CD8-positive, alpha-beta memory T cell (primary cell): Measurements from ENCODE around the gene DSC3. TPM values are rescaled to one million over a fixed set of nuclear protein-coding genes. Genes with fewer than 3 reads are reported as not detected.
"Not testable (repeated sequence)": the region's sequence is repeated elsewhere in the genome, so short reads cannot be mapped to it uniquely, and the experiment has no call there.

Experiments
- CTCF ChIA-PET: fragments of 350-600 bp; sonication (Branson Sonifier 250); formaldehyde crosslinking; loops from one replicate; lab custom pipeline; 2021; ENCODE audit warnings: antibody characterized with exemption; lab: Charles Lee
- POLR2A ChIA-PET: fragments of 350-600 bp; sonication (Branson Sonifier 250); formaldehyde crosslinking; loops from one replicate; lab custom pipeline; 2021; ENCODE audit warnings: antibody characterized with exemption; lab: Charles Lee
- DNase-seq, 5 donors: peaks; one replicate each; pipeline versions ENCODE4 v3.0.0 to v3.0.0-alpha.2; 2020 to 2022; ENCODE audit warnings: mixed read lengths in 1 of 5
- H3K27ac ChIP-seq: one replicate; pipeline ENCODE4 v1.7.0; 2013; ENCODE audit warnings: low read depth, mild to moderate bottlenecking, low read length, moderate library complexity
- H3K27me3 ChIP-seq: 2 replicates; pipeline ENCODE4 v1.7.0; 2013; ENCODE audit warnings: low read length, mild to moderate bottlenecking; ENCODE audit not compliant: insufficient read depth, poor library complexity, severe bottlenecking
- H3K36me3 ChIP-seq: 2 replicates; pipeline ENCODE4 v1.7.0; 2013; ENCODE audit warnings: mild to moderate bottlenecking, low read length, moderate library complexity; ENCODE audit not compliant: insufficient read depth
- H3K4me1 ChIP-seq: 2 replicates; pipeline ENCODE4 v1.7.0; 2013; ENCODE audit warnings: mild to moderate bottlenecking, low read length, moderate library complexity; ENCODE audit not compliant: insufficient read depth
- H3K4me3 ChIP-seq: 2 replicates; pipeline ENCODE4 v1.7.0; 2013; ENCODE audit warnings: mild to moderate bottlenecking, low read length
- H3K9me3 ChIP-seq: 2 replicates; pipeline ENCODE4 v1.7.0; 2013; ENCODE audit warnings: mild to moderate bottlenecking, low read length
- H3K27ac Mint-ChIP-seq, 8 donors: one replicate each; pipeline ENCODE4 v1.8.0; 2020 to 2021; ENCODE audit warnings: mixed read lengths in 8 of 8, mild to moderate bottlenecking in 6 of 8, inconsistent platforms in 3 of 8, moderate library complexity in 3 of 8
- H3K27me3 Mint-ChIP-seq, 2 donors: one replicate each; pipeline ENCODE4 v1.8.0; 2020 to 2021; ENCODE audit warnings: mixed read lengths in 2 of 2, mild to moderate bottlenecking in 1 of 2, moderate library complexity in 1 of 2
- H3K36me3 Mint-ChIP-seq, 3 donors: one replicate each; pipeline ENCODE4 v1.8.0; 2020 to 2021; ENCODE audit warnings: mixed read lengths in 3 of 3, inconsistent platforms in 1 of 3, mild to moderate bottlenecking in 1 of 3
- H3K4me1 Mint-ChIP-seq, 3 donors: one replicate each; pipeline ENCODE4 v1.8.0; 2020 to 2021; ENCODE audit warnings: mixed read lengths in 3 of 3, inconsistent platforms in 1 of 3, mild to moderate bottlenecking in 1 of 3
- H3K4me3 Mint-ChIP-seq, 7 donors: one replicate each; pipeline ENCODE4 v1.8.0; 2020 to 2021; ENCODE audit warnings: mixed read lengths in 7 of 7, mild to moderate bottlenecking in 6 of 7, moderate library complexity in 4 of 7, inconsistent platforms in 2 of 7
- H3K9me3 Mint-ChIP-seq, 5 donors: one replicate each; pipeline ENCODE4 v1.8.0; 2020 to 2022; ENCODE audit warnings: mixed read lengths in 5 of 5, mild to moderate bottlenecking in 3 of 5, moderate library complexity in 2 of 5, inconsistent platforms in 1 of 5
- polyA plus RNA-seq: library from polyadenylated mRNA; unstranded; fragments of 300-500 nt; fragmentation: Illumina TruSeq; gene quantifications from one replicate; pipeline ENCODE4 v1.2.3, GENCODE V29; 2021
- total RNA-seq, 2 experiments: library from RNA; stranded (reverse); gene quantifications; one replicate each; pipeline ENCODE4 v1.2.3, GENCODE V29; 2021

Gene DSC3
- total and polyA plus RNA-seq, 3 experiments from 2014 or later: not detected

DNA sequence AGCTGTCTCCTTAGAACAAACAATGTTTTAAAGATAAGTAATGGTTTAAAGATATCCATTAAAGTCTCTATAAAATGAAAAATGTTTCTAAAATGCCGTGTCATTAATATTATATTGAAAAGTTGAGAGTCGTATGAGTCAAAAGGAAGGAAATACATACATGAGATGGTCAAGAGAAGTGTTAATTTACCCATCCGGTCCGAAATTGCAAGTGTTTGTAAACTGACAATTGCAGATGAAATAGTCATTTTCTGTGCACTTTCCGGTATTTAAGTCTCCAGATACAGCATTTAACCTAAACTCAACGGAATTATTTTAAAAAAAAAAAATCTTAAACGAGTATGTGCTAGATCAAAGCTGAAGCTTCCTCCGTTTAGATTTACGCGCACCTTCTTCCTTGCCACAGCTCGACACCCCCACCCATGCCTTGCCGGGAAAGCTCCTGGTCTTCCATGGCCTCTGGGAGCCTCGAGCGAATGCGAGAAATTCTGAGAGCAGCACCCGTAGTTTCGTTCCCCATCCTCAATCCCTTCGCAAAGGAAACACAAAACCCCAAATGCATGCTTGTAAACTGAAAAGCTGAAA, 1.8 kb downstream of the DSC3 start:
- Mint-ChIP-seq H3K4me1 (no peaks in the 10 kb centered on the region), H3K36me3 (peaks cover 0 to 1% (median 0%) of the 10 kb centered on the region in 3 donors), H3K4me3 (no peak overlapping the region), H3K27me3 (peaks cover 20 to 22% of the 10 kb centered on the region in 2 donors), H3K27ac (no peak overlapping the region), H3K9me3 (peaks cover 16 to 27% (median 25%) of the 10 kb centered on the region in 5 donors)
- H3K4me3 ChIP-seq: no peak overlapping the region
- no peak overlapping the region for H3K27ac ChIP-seq
- DNase-seq: no peak
- H3K27me3 ChIP-seq: no peaks in the 10 kb centered on the region
- no peaks in the 10 kb centered on the region for H3K9me3 ChIP-seq
- CTCF ChIA-PET: no interaction called here
- H3K36me3 ChIP-seq: no peaks in the 10 kb centered on the region
- POLR2A ChIA-PET: no interaction called here
- no peaks in the 10 kb centered on the region for H3K4me1 ChIP-seq

DNA sequence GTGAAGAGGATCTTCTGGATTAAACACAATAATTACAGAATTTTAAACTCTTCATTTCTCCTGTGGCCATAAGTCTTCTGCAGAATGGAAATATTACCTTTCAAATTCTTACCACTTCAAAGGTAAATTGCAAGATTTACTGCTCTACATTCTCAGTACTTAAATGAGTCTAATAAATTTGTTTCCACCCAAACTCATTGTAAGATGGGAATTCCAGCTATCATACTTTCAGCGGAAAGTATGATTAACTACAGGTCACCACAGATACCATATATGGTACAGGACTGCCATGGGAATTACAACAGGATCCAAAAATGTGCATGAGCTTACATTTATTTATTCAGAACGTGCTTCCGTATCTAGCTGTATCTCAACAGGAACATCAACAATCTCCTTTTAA, 3.1 kb downstream of the DSC3 start:
- no peak overlapping the region for H3K4me3 Mint-ChIP-seq
- peaks cover 0 to 1% (median 0%) of the 10 kb centered on the region in 3 donors for H3K36me3 Mint-ChIP-seq
- DNase-seq: no peak
- Histone ChIP-seq H3K27ac (no peak overlapping the region), H3K4me3 (no peak overlapping the region), H3K4me1 (no peaks in the 10 kb centered on the region), H3K36me3 (no peaks in the 10 kb centered on the region), H3K27me3 (no peaks in the 10 kb centered on the region), H3K9me3 (no peaks in the 10 kb centered on the region)
- ChIA-PET POLR2A (no interaction called here), CTCF (no interaction called here)
- no peaks in the 10 kb centered on the region for H3K4me1 Mint-ChIP-seq
- peaks cover 17 to 22% of the 10 kb centered on the region in 2 donors for H3K27me3 Mint-ChIP-seq
- no peak overlapping the region for H3K27ac Mint-ChIP-seq
- H3K9me3 Mint-ChIP-seq: peaks cover 17 to 26% (median 21%) of the 10 kb centered on the region in 5 donors

DNA sequence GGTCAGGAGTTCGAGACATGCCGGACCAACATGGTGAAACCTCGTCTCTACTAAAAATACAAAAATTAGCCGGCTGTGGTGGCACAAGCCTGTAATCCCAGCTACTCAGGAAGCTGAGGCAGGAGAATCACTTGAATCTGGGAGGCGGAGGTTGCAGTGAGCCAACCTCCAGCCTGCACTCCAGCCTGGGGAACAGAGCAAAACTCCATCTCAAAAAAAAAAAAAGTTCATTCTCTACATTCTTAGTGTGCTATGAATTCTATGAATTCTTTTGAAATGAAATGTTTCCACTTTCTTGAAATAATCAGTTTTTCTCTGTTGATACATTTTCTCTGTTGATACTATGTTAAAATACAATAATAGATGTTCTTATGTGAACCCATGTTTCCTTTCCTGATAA, 4.9 kb downstream of the DSC3 start:
- H3K4me1 Mint-ChIP-seq, H3K27ac Mint-ChIP-seq, H3K36me3 ChIP-seq, H3K4me3 ChIP-seq, H3K36me3 Mint-ChIP-seq, H3K4me1 ChIP-seq, DNase-seq, H3K27ac ChIP-seq, H3K9me3 ChIP-seq, POLR2A ChIA-PET, H3K27me3 ChIP-seq, CTCF ChIA-PET, H3K4me3 Mint-ChIP-seq: not testable (repeated sequence)
- Mint-ChIP-seq H3K9me3 (peaks cover 8 to 24% (median 17%) of the 10 kb centered on the region in 5 donors), H3K27me3 (peaks cover 16 to 17% of the 10 kb centered on the region in 2 donors)

DNA sequence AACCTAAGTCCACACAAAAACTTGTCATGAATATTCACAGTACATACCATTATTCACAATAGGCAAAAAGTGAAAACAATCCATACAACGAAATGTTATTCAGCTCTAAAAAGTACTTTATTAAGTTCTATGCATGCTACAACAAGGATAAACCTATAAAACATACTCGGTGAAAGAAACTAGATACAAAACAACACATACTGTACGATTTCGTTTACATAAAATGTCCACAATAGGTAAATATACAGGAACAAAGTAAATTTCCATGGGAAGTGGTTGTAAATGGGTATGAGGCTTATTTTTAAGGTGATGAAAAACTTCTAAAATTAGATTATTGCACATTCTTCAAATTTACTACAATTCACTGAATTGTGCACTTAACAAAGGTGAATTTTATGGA, 8.0 kb downstream of the DSC3 start:
- Histone ChIP-seq H3K27ac (no peak overlapping the region), H3K36me3 (no peaks in the 10 kb centered on the region), H3K9me3 (no peaks in the 10 kb centered on the region), H3K27me3 (no peaks in the 10 kb centered on the region), H3K4me3 (no peak overlapping the region), H3K4me1 (no peaks in the 10 kb centered on the region)
- Mint-ChIP-seq H3K9me3 (peaks cover 3 to 20% (median 9%) of the 10 kb centered on the region in 5 donors), H3K27ac (no peak overlapping the region), H3K27me3 (peaks cover 0 to 1% of the 10 kb centered on the region in 2 donors), H3K4me1 (no peaks in the 10 kb centered on the region), H3K4me3 (no peak overlapping the region), H3K36me3 (no peaks in the 10 kb centered on the region)
- POLR2A ChIA-PET: no interaction called here
- DNase-seq: no peak
- CTCF ChIA-PET: no interaction called here

DNA sequence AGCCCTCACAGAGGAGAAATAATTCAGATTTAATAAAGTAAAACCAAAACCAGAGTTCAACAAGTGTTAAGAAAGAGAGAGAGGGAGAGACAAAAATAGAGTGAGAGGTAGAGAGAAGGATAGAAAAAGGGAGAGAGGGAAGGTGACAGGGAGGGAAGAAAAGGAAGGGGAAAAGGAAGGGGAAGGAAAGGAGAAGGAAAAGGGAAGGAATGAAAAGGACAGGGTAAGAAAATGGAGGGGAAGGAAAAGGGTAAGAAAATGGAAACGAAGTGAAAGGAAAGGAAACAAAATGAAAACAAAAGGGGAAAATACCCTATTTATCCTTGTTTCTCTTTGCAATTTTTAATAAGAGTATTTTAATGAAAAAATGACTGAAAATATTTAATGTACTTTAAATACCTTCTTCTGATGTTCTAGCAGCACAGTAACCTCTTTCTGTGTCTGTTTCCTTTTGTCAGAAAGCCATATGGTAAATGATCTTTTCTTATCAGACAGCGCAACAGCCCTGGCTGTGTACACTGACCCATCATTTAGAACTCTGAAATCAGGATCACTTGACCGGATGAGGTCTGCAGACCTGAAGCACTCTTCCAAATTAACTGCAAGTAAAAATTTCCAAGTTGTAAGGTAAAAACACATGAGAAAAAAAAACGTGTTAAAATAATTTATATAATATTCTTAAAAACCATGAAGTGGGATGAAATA, 11.8 kb downstream of the DSC3 start:
- Histone ChIP-seq H3K27me3 (no peaks in the 10 kb centered on the region), H3K27ac (no peak overlapping the region), H3K9me3 (no peaks in the 10 kb centered on the region), H3K4me1 (no peaks in the 10 kb centered on the region), H3K36me3 (no peaks in the 10 kb centered on the region), H3K4me3 (no peak overlapping the region)
- Mint-ChIP-seq H3K9me3 (peaks cover 2 to 20% (median 10%) of the 10 kb centered on the region in 5 donors), H3K4me3 (no peak overlapping the region), H3K27me3 (peaks cover 0 to 1% of the 10 kb centered on the region in 2 donors), H3K4me1 (no peaks in the 10 kb centered on the region), H3K27ac (no peak overlapping the region), H3K36me3 (no peaks in the 10 kb centered on the region)
- ChIA-PET CTCF (no interaction called here), POLR2A (no interaction called here)
- DNase-seq: no peak

DNA sequence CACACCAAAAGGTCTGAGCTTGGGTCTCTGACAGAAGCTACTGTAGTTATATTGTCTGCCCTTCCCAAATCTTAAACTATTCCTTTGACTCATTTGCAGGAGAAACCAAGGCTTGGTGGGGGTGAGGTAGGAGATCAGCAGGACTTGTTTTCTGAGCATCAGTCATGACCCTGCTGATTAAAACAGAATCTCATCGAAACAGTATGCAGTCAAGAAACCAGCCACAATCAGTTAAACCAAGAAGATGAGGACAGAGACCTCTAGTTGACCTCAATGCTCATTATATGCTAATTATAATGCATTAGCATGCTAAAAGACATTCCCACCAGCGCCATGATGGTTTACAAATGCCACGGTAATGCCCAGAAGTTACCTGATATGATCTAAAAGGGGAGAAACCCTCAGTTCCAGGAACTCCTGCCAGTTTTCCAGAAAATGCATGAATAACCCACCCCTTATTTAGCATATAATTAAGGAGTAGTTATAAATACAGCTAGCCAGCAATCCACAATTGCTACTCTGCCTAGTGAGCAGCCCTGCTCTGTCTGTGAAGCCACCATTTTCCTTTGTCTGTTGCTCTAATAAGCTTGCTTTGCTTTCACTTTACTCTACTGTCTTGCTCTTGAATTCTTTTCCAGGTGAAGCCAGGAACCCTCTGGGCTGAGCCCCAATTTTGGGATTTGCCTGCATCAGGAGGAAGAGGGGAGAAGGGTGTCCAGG, 26.7 kb downstream of the DSC3 start:
- ChIA-PET CTCF (no interaction called here), POLR2A (no interaction called here)
- no peaks in the 10 kb centered on the region for H3K9me3 ChIP-seq
- no peaks in the 10 kb centered on the region for H3K27me3 Mint-ChIP-seq
- peaks cover 3 to 17% (median 5%) of the 10 kb centered on the region in 5 donors for H3K9me3 Mint-ChIP-seq
- H3K4me3 Mint-ChIP-seq: no peak overlapping the region
- no peak overlapping the region for H3K27ac Mint-ChIP-seq
- H3K36me3 ChIP-seq: no peaks in the 10 kb centered on the region
- no peaks in the 10 kb centered on the region for H3K36me3 Mint-ChIP-seq
- H3K27me3 ChIP-seq: no peaks in the 10 kb centered on the region
- no peaks in the 10 kb centered on the region for H3K4me1 Mint-ChIP-seq
- no peaks in the 10 kb centered on the region for H3K4me1 ChIP-seq
- DNase-seq: no peak
- H3K4me3 ChIP-seq: no peak overlapping the region
- H3K27ac ChIP-seq: no peak overlapping the region

DNA sequence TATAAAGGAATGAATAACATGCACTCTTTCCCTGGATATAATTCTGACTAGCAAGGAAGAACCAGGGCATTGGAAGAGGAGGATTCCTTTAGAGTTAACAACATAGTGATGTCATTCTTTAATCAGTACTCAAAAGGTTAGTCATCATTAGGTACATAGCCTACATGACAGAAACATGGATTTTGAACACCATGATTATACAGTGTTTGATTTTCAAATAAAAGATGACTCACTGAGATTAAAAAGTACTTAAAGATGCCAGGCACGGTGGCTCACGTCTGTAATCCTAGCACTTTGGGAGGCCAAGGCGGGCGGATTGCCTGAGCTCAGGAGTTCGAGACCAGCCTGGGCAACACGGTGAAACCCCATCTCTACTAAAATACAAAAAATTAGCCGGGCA, 31.1 kb downstream of the DSC3 start:
- H3K4me3 Mint-ChIP-seq, H3K9me3 ChIP-seq, H3K4me1 ChIP-seq, H3K27ac ChIP-seq, H3K4me3 ChIP-seq, H3K4me1 Mint-ChIP-seq, POLR2A ChIA-PET, H3K27me3 ChIP-seq, H3K36me3 ChIP-seq, H3K27ac Mint-ChIP-seq, H3K36me3 Mint-ChIP-seq, DNase-seq, CTCF ChIA-PET, H3K27me3 Mint-ChIP-seq: not testable (repeated sequence)
- peaks cover 0 to 22% (median 4%) of the 10 kb centered on the region in 5 donors for H3K9me3 Mint-ChIP-seq

DNA sequence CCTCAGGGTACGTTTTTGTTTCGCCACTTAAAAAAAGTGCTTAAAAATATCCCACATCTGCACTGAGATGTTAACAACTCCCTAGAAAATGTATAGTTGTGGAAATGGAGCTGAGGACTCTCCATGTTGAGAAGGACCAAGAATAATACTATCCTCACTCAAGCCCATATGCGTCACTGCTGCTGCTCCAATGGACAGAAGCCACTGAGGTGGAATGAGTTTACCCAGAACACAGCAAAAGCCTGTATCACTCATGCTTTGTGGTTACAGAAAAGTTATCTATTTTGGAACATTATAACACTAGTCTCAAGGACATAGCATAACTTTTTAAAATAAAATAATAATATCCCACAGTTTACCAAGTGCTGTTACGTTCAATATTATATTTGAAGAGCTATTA, 31.9 kb downstream of the DSC3 start:
- H3K4me1 ChIP-seq: no peaks in the 10 kb centered on the region
- H3K36me3 ChIP-seq: no peaks in the 10 kb centered on the region
- peaks cover 0 to 18% (median 4%) of the 10 kb centered on the region in 5 donors for H3K9me3 Mint-ChIP-seq
- no peaks in the 10 kb centered on the region for H3K27me3 ChIP-seq
- no peak for DNase-seq
- H3K36me3 Mint-ChIP-seq: no peaks in the 10 kb centered on the region
- H3K4me3 Mint-ChIP-seq: no peak overlapping the region
- H3K27ac Mint-ChIP-seq: no peak overlapping the region
- H3K4me3 ChIP-seq: no peak overlapping the region
- H3K9me3 ChIP-seq: no peaks in the 10 kb centered on the region
- ChIA-PET CTCF (no interaction called here), POLR2A (no interaction called here)
- no peaks in the 10 kb centered on the region for H3K4me1 Mint-ChIP-seq
- no peaks in the 10 kb centered on the region for H3K27me3 Mint-ChIP-seq
- no peak overlapping the region for H3K27ac ChIP-seq
